Measurements from ENCODE around the gene PRR5.

GRCh38 chr22:44761025-44761424, 59.0 kb downstream of the PRR5 start:
- TF ChIP-seq, protein P1, sequence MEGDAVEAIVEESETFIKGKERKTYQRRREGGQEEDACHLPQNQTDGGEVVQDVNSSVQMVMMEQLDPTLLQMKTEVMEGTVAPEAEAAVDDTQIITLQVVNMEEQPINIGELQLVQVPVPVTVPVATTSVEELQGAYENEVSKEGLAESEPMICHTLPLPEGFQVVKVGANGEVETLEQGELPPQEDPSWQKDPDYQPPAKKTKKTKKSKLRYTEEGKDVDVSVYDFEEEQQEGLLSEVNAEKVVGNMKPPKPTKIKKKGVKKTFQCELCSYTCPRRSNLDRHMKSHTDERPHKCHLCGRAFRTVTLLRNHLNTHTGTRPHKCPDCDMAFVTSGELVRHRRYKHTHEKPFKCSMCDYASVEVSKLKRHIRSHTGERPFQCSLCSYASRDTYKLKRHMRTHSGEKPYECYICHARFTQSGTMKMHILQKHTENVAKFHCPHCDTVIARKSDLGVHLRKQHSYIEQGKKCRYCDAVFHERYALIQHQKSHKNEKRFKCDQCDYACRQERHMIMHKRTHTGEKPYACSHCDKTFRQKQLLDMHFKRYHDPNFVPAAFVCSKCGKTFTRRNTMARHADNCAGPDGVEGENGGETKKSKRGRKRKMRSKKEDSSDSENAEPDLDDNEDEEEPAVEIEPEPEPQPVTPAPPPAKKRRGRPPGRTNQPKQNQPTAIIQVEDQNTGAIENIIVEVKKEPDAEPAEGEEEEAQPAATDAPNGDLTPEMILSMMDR (IDR thresholded peaks at IDR 0.05) = no peak
- no peak for TF ChIP-seq EZH2phosphoT487 (IDR thresholded peaks at IDR 0.05)
- no peak for TF ChIP-seq EZH2 (IDR thresholded peaks at IDR 0.05)
